Thyroid gland (tissue), 4 donors: ENCODE results near the gene PPEF1. TPM values are rescaled to one million over a fixed set of nuclear protein-coding genes. Genes with fewer than 3 reads are reported as not detected.

Source experiments
- DNase-seq, 2 donors: peaks; one replicate each; pipeline ENCODE4 v3.0.0-alpha.2; 2019
- H3K27ac ChIP-seq, 3 donors: fragments of 200-600 bp; sonication (generic); 1 replicate in 2 of 3; 2 replicates in 1 of 3; pipeline ENCODE4 v1.5.1; 2016 to 2019; ENCODE audit warnings: mild to moderate bottlenecking in 1 of 3, moderate library complexity in 1 of 3
- H3K27me3 ChIP-seq: fragments of 200-600 bp; sonication (generic); one replicate; pipeline ENCODE4 v1.5.1; 2019
- H3K36me3 ChIP-seq, 2 donors: fragments of 200-600 bp; sonication (generic); one replicate each; pipeline ENCODE4 v1.5.1; 2016 to 2019
- H3K4me1 ChIP-seq, 2 donors: fragments of 200-600 bp; sonication (generic); one replicate each; pipeline ENCODE4 v1.5.1; 2017 to 2019
- H3K4me3 ChIP-seq, 3 donors: fragments of 200-600 bp; sonication (generic); replicated peaks in 1 of 3; 1 replicate in 2 of 3; 2 replicates in 1 of 3; pipeline ENCODE4 v1.5.1; 2016; ENCODE audit warnings: mild to moderate bottlenecking in 1 of 3
- H3K9me3 ChIP-seq: fragments of 200-600 bp; sonication (generic); one replicate; pipeline ENCODE4 v1.5.1; 2017
- CTCF ChIP-seq, 6 experiments: fragments of 200-600 bp in 3 of 6; fragments of 450-650 bp in 3 of 6; sonication (generic) in 3 of 6; IDR thresholded peaks; one replicate each; pipeline ENCODE4 v1.5.1; 2016 to 2019; ENCODE audit warnings: antibody characterized with exemption in 6 of 6, mild to moderate bottlenecking in 2 of 6, inconsistent platforms in 1 of 6, moderate library complexity in 1 of 6
- POLR2A ChIP-seq, 2 donors: fragments of 450-650 bp; IDR thresholded peaks; one replicate each; pipeline ENCODE4 v1.6.1; 2017; ENCODE audit warnings: antibody characterized with exemption in 2 of 2, mild to moderate bottlenecking in 2 of 2, moderate library complexity in 1 of 2
- WGBS, 2 donors: methylation state at CpG; one replicate each; pipeline ENCODE4 v1.1.5; 2017; 5-methylcytosine and 5-hydroxymethylcytosine counted together
- intact Hi-C: fragments of 100-400 bp; cut with DNase I; formaldehyde crosslinking; loops from one replicate; pipeline ENCODE4 v1.15.1; 2023
- total RNA-seq, 4 donors: library from RNA; depleted of rRNA; stranded (reverse); fragments of >200 nt; gene quantifications; one replicate each; pipeline ENCODE4 v1.2.3, GENCODE V29; 2016

The PPEF1 gene
- total RNA-seq, 4 donors from 2014 or later: 0.22 to 2.0 TPM; not detected in 2

GRCh38 chrX:18676050-18676449 lies 31.4 kb upstream of the PPEF1 start:
- TF ChIP-seq POLR2A (IDR thresholded peaks at IDR 0.05): no peak
- TF ChIP-seq CTCF (IDR thresholded peaks at IDR 0.05): no peak
- no peak overlapping the region for H3K4me3 ChIP-seq
- H3K9me3 ChIP-seq: no peaks in the 10 kb centered on the region
- DNase-seq: no peak
- H3K36me3 ChIP-seq: no peaks in the 10 kb centered on the region
- intact Hi-C loops: no loop called here
- no peaks in the 10 kb centered on the region for H3K4me1 ChIP-seq
- no peaks in the 10 kb centered on the region for H3K27me3 ChIP-seq
- no peak overlapping the region for H3K27ac ChIP-seq
- 81 to 87% methylated on average over 8 of the region's 10 CpGs for WGBS, 2 donors

GRCh38 chrX:18676470-18676869 lies 31.0 kb upstream of the PPEF1 start:
- TF ChIP-seq CTCF (IDR thresholded peaks at IDR 0.05): peak in 3 of 6 experiments; percentile 17 to 31 (median 20)
- no peak for TF ChIP-seq POLR2A (IDR thresholded peaks at IDR 0.05)
- no peaks in the 10 kb centered on the region for H3K9me3 ChIP-seq
- no peaks in the 10 kb centered on the region for H3K27me3 ChIP-seq
- no peaks in the 10 kb centered on the region for H3K36me3 ChIP-seq
- H3K4me1 ChIP-seq: no peaks in the 10 kb centered on the region
- intact Hi-C loops: no loop called here
- DNase-seq: peak; percentile 18 to 22
- no peak overlapping the region for H3K4me3 ChIP-seq
- 20% methylated on average over 1 to 2 of the region's 11 CpGs for WGBS, 2 donors
- H3K27ac ChIP-seq: no peak overlapping the region

GRCh38 chrX:18677161-18677869 lies 30.1 kb upstream of the PPEF1 start:
- Histone ChIP-seq H3K4me3 (no peak overlapping the region), H3K27ac (no peak overlapping the region), H3K9me3 (no peaks in the 10 kb centered on the region), H3K4me1 (no peaks in the 10 kb centered on the region), H3K27me3 (no peaks in the 10 kb centered on the region), H3K36me3 (no peaks in the 10 kb centered on the region)
- no peak for DNase-seq
- no peak for TF ChIP-seq POLR2A (IDR thresholded peaks at IDR 0.05)
- intact Hi-C loops: no loop called here
- 94 to 98% methylated on average over 15 to 16 of the region's 17 CpGs for WGBS, 2 donors

GRCh38 chrX:18681996-18682395 lies 25.4 kb upstream of the PPEF1 start:
- Histone ChIP-seq H3K27me3 (no peaks in the 10 kb centered on the region), H3K27ac (no peak overlapping the region), H3K4me3 (no peak overlapping the region), H3K36me3 (no peaks in the 10 kb centered on the region), H3K4me1 (no peaks in the 10 kb centered on the region), H3K9me3 (no peaks in the 10 kb centered on the region)
- TF ChIP-seq POLR2A (IDR thresholded peaks at IDR 0.05): no peak
- TF ChIP-seq CTCF (IDR thresholded peaks at IDR 0.05): no peak
- intact Hi-C loops: no loop called here
- no peak for DNase-seq
- WGBS, 2 donors: 93 to 95% methylated on average over 5 to 6 of the region's 6 CpGs

- Histone ChIP-seq H3K36me3 (no peaks in the 10 kb centered on the region), H3K4me1 (no peaks in the 10 kb centered on the region), H3K27me3 (no peaks in the 10 kb centered on the region), H3K27ac (no peak overlapping the region), H3K9me3 (no peaks in the 10 kb centered on the region), H3K4me3 (no peak overlapping the region)
- intact Hi-C loops: no loop called here
- 81 to 90% methylated on average over 6 to 7 of the region's 9 CpGs for WGBS, 2 donors
- DNase-seq: no peak
- TF ChIP-seq CTCF (IDR thresholded peaks at IDR 0.05) (no peak), POLR2A (IDR thresholded peaks at IDR 0.05) (no peak)
Measured at GRCh38 chrX:18682979-18683387, 24.5 kb upstream of the PPEF1 start.
